ENCODE measurements around the gene CEP350. TPM values are rescaled to one million over a fixed set of nuclear protein-coding genes. Genes with fewer than 3 reads are reported as not detected.
"Not testable (repeated sequence)": the region's sequence is repeated elsewhere in the genome, so short reads cannot be mapped to it uniquely, and the experiment has no call there.

The CEP350 gene
- total RNA-seq, 4 donors from 2014 or later = 74.4 to 89.0 (median 82.0) TPM

DNA sequence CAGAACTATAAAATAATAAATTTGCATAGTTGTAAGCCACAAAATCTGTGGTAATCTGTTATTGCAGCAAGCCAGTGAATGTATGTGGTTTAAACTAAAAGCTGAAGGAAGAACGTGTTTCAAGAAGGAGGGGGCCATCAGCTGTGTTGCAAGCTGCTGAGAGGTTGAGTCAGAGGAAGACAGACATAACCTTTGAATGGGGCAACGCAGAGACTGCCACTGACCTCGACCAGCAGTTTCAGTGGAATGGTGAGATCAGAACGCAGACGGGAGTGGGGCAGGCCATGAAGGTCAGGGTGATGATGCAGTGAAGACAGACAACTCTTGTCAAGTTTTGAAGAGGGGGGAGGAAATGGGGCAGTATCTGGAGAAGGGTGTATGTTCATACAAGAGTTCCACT lies 176.9 kb downstream of the CEP350 start:
- WGBS, 2 donors (ENCODE audit: low coverage in 1 of 2) = 57 to 69% methylated on average over 4 to 5 of the region's 5 CpGs
- TF ChIP-seq POLR2AphosphoS5 (IDR thresholded peaks at IDR 0.05) (no peak), EP300 (IDR thresholded peaks at IDR 0.05) (no peak), POLR2A (IDR thresholded peaks at IDR 0.05) (no peak)
- TF ChIP-seq, protein P1, sequence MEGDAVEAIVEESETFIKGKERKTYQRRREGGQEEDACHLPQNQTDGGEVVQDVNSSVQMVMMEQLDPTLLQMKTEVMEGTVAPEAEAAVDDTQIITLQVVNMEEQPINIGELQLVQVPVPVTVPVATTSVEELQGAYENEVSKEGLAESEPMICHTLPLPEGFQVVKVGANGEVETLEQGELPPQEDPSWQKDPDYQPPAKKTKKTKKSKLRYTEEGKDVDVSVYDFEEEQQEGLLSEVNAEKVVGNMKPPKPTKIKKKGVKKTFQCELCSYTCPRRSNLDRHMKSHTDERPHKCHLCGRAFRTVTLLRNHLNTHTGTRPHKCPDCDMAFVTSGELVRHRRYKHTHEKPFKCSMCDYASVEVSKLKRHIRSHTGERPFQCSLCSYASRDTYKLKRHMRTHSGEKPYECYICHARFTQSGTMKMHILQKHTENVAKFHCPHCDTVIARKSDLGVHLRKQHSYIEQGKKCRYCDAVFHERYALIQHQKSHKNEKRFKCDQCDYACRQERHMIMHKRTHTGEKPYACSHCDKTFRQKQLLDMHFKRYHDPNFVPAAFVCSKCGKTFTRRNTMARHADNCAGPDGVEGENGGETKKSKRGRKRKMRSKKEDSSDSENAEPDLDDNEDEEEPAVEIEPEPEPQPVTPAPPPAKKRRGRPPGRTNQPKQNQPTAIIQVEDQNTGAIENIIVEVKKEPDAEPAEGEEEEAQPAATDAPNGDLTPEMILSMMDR (IDR thresholded peaks at IDR 0.05) = no peak
- peaks cover 5% of the 10 kb centered on the region for H3K27me3 ChIP-seq
- H3K36me3 ChIP-seq = no peaks in the 10 kb centered on the region
- no peak overlapping the region for H3K27ac ChIP-seq
- H3K9me3 ChIP-seq = no peaks in the 10 kb centered on the region
- H3K4me1 ChIP-seq = no peaks in the 10 kb centered on the region
- no peak overlapping the region for H3K4me3 ChIP-seq
- ATAC-seq = no peak

DNA sequence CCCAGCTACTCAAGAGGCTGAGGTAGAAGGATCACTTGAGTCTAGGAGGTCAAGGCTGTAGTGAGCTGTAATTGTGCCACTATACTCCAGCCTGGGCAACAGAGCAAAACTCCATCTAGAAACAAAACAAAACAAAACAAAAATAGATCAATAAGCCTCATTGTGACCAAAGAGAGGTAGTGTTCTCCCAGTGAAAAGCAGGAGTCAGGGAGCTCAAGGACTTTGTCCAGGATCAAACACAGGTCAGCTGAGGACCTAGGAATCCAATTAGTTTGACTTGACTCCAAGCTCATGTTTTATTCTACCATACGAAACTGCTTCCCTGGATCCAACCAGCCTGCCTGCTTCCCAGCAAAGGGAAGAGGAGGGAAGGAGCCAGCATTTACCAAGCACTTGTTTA lies 178.6 kb downstream of the CEP350 start:
- H3K27me3 ChIP-seq = peaks cover 5% of the 10 kb centered on the region
- no peak for TF ChIP-seq EP300 (IDR thresholded peaks at IDR 0.05)
- no peak for TF ChIP-seq POLR2AphosphoS5 (IDR thresholded peaks at IDR 0.05)
- TF ChIP-seq POLR2A (IDR thresholded peaks at IDR 0.05) = no peak
- 50 to 57% methylated on average over 1 of the region's 1 CpG for WGBS, 2 donors (ENCODE audit: low coverage in 1 of 2)
- H3K36me3 ChIP-seq = no peaks in the 10 kb centered on the region
- no peaks in the 10 kb centered on the region for H3K9me3 ChIP-seq
- ATAC-seq = no peak
- no peak overlapping the region for H3K4me3 ChIP-seq
- H3K4me1 ChIP-seq = no peaks in the 10 kb centered on the region
- no peak overlapping the region for H3K27ac ChIP-seq

DNA sequence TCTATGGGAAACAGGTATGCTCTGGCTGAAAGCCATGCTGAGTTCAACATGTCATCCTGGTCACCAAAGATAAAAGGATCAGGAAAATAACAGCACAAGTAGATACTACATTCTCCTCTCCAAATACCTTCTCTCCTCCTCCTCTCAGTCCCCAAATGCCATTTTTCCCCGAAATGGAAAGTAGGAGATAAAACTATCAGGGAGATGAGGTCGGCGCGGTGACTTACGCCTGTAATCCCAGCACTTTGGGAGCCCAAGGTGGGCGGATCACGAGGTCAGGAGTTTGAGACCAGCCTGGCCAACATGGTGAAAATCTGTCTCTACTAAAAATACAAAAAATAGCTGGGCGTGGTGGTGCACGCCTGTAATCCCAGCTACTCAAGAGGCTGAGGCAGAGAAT lies 179.1 kb downstream of the CEP350 start:
- ATAC-seq, H3K27me3 ChIP-seq, H3K27ac ChIP-seq, H3K9me3 ChIP-seq, H3K4me1 ChIP-seq, H3K4me3 ChIP-seq, H3K36me3 ChIP-seq: not testable (repeated sequence)
- WGBS, 2 donors (ENCODE audit: low coverage in 1 of 2) = 88 to 100% methylated on average over 2 to 5 of the region's 9 CpGs

DNA sequence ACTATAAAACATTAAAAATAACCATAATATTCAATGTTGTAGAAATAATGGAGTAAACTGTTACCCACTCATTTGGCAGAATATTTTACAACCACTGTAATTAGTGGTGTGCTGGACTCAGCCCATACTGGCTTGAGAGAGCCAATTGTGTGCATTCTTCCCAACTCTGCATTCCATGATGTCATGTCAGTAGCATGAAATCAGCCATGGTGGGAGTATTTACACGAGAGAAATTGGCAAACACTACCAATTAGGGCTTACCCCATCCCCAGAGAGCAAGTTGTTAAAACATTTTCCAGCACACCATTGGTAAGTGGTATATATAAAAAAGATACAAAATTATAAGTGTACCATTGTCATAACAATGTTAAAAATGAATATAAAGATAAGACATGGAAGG lies 180.9 kb downstream of the CEP350 start:
- no peak for ATAC-seq
- TF ChIP-seq, protein P1 (IDR thresholded peaks at IDR 0.05) = no peak
- no peak overlapping the region for H3K4me3 ChIP-seq
- H3K9me3 ChIP-seq = no peaks in the 10 kb centered on the region
- H3K4me1 ChIP-seq = no peaks in the 10 kb centered on the region
- WGBS, 2 donors (ENCODE audit: low coverage in 1 of 2) = 27 to 43% methylated on average over 1 of the region's 1 CpG
- H3K27me3 ChIP-seq = peaks cover 5% of the 10 kb centered on the region
- H3K27ac ChIP-seq = no peak overlapping the region
- no peaks in the 10 kb centered on the region for H3K36me3 ChIP-seq

DNA sequence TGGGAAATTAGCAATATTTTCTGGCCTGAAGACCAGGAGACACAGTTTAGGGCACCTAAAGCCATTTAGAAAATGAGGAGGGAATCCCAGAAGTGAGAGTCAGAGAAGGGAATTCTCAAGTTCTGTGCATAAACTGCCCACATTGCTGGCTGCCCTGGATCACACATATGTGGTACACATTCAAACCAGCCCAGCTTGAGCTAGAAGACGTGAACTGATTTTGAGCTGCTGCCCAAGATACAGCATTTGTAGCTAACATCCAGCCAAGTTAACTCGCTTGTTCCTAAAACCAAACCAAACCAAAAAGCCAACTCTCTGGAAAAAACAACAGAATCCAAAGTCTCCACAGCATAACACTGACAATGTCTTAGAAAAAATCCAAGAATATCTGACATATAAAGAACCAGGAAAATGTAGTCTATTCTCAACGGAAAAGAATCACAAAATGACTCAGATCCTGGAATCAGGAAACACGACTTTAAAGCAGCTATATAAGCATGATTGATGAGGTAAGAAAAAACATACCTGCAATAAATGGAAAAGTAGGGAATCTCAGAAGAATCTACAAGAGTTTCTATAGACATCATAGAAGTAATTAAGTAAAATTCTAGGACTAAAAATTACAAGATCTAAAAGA lies 181.8 kb downstream of the CEP350 start:
- no peaks in the 10 kb centered on the region for H3K36me3 ChIP-seq
- 46 to 64% methylated on average over 4 of the region's 4 CpGs for WGBS, 2 donors (ENCODE audit: low coverage in 1 of 2)
- no peaks in the 10 kb centered on the region for H3K9me3 ChIP-seq
- H3K4me1 ChIP-seq = no peaks in the 10 kb centered on the region
- TF ChIP-seq EP300 (IDR thresholded peaks at IDR 0.05) = no peak
- TF ChIP-seq, protein P1 (IDR thresholded peaks at IDR 0.05) = no peak
- no peak for TF ChIP-seq POLR2AphosphoS5 (IDR thresholded peaks at IDR 0.05)
- no peak for TF ChIP-seq POLR2A (IDR thresholded peaks at IDR 0.05)
- ATAC-seq = no peak
- peaks cover 5% of the 10 kb centered on the region for H3K27me3 ChIP-seq
- no peak overlapping the region for H3K4me3 ChIP-seq
- H3K27ac ChIP-seq = no peak overlapping the region

DNA sequence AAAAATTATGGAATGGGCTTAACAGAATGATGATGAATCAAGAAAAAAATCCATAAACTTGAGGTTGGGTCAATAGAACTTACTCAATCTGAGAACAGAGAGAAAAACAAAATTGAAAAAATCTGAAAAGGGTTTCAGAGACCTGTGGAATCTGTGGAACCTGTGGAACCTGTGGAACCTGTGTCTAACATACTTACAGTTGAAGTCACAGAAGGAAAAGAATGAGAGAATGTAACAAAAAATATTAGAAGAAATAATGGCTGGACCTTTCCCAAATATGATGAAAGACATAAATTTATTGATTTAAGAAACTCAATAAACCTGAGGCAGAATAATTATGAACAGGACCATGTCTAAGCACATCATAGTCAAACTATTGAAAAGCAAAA lies 182.4 kb downstream of the CEP350 start:
- TF ChIP-seq POLR2AphosphoS5 (IDR thresholded peaks at IDR 0.05) = no peak
- TF ChIP-seq EP300 (IDR thresholded peaks at IDR 0.05) = no peak
- no peak for TF ChIP-seq POLR2A (IDR thresholded peaks at IDR 0.05)
- TF ChIP-seq, protein P1 (IDR thresholded peaks at IDR 0.05) = no peak
- no peaks in the 10 kb centered on the region for H3K4me1 ChIP-seq
- H3K9me3 ChIP-seq = no peaks in the 10 kb centered on the region
- H3K36me3 ChIP-seq = no peaks in the 10 kb centered on the region
- no peak overlapping the region for H3K27ac ChIP-seq
- no peak for ATAC-seq
- no peak overlapping the region for H3K4me3 ChIP-seq
- peaks cover 5% of the 10 kb centered on the region for H3K27me3 ChIP-seq
